Motor neuron (in vitro differentiated cells): ENCODE results near the gene RPS6KC1. TPM values are rescaled to one million over a fixed set of nuclear protein-coding genes. Genes with fewer than 3 reads are reported as not detected.
"Not testable (repeated sequence)": the region's sequence is repeated elsewhere in the genome, so short reads cannot be mapped to it uniquely, and the experiment has no call there.

Experiments
- ATAC-seq, 8 experiments: fragments of 200-7000 bp; cut with Tn5 transposase; replicated peaks in 6 of 8; 2 replicates each; pipeline ENCODE4 v1.8.0; 2021; ENCODE audit warnings: mild to moderate bottlenecking in 8 of 8, moderate library complexity in 8 of 8
- H3K27ac ChIP-seq, 2 donors: fragments of 250-450 bp; sonication (Bioruptor Pico); 2 replicates each; pipeline ENCODE4 v1.9.0; 2021; ENCODE audit warnings: antibody characterized with exemption in 2 of 2, mild to moderate bottlenecking in 2 of 2, moderate library complexity in 1 of 2
- H3K4me1 ChIP-seq, 2 donors: fragments of 250-450 bp; sonication (Bioruptor Pico); replicated peaks in 1 of 2; 2 replicates each; pipeline ENCODE4 v1.6.1; 2021; ENCODE audit warnings: antibody characterized with exemption in 2 of 2, mild to moderate bottlenecking in 2 of 2, moderate library complexity in 1 of 2
- H3K4me3 ChIP-seq, 5 donors: fragments of 250-450 bp; sonication (Bioruptor Pico); 2 replicates each; pipeline ENCODE4 v1.9.0; 2021; ENCODE audit warnings: antibody characterized with exemption in 5 of 5, mild to moderate bottlenecking in 5 of 5, moderate library complexity in 4 of 5
- WGBS, 10 experiments: fragments of 450-650 bp; shearing (Covaris generic); methylation state at CpG; one replicate each; pipeline ENCODE4 v1.0.0; 2022; 5-methylcytosine and 5-hydroxymethylcytosine counted together
- in situ Hi-C, 9 experiments: fragments of 400-800 bp; cut with MboI; loops; one replicate each; pipeline ENCODE4 v1.15.0; 2021; ENCODE audit warnings: low sequenced_read_pairs in 9 of 9, low pct_unique_long_range_greater_than_20kb in 2 of 9; ENCODE audit not compliant: unreplicated experiment in 9 of 9
- total RNA-seq, 8 experiments: library from RNA; unstranded; fragments of 300-600 nt; gene quantifications; 2 replicates each; pipeline versions ENCODE4 v1.2.3 to v1.2.4, GENCODE V29; 2022

Gene RPS6KC1
- total RNA-seq, 8 experiments from 2014 or later, result 25.1 to 51.1 (median 31.1) TPM

DNA sequence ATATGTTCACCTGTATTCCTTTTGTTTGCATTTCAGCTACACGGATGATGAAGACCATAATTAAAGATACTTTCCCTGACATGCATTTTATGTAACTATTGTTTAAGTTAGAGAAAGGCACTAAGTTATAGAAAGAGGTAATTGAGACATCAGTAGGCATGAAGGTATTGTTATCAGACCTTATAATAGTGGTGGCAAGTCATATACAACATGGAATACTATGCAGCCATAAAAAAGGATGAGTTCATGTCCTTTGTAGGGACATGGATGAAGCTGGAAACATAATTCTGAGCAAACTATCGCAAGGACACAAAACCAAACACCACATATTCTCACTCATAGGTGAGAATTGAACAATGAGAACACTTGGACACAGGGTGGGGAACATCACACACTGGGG lies 109.4 kb downstream of the RPS6KC1 start:
- 80 to 100% (median 100%) methylated on average over 1 to 2 of the region's 2 CpGs for WGBS, 10 experiments
- H3K4me3 ChIP-seq, in situ Hi-C loops, H3K27ac ChIP-seq, ATAC-seq, H3K4me1 ChIP-seq: not testable (repeated sequence)

GRCh38 chr1:213162338-213162737 lies 111.3 kb downstream of the RPS6KC1 start:
- Histone ChIP-seq H3K4me3 (no peak overlapping the region), H3K27ac (no peak overlapping the region), H3K4me1 (peaks cover 0 to 4% of the 10 kb centered on the region in 2 donors)
- in situ Hi-C loops, result no loop called here
- ATAC-seq, result no peak
- 29 to 100% (median 95%) methylated on average over 1 to 2 of the region's 2 CpGs; no CpG with 5 or more reads in 4 of the 10 experiments for WGBS, 10 experiments

- 0 to 100% (median 41%) methylated on average over 1 of the region's 1 CpG; no CpG with 5 or more reads in 2 of the 10 experiments for WGBS, 10 experiments
- no peak overlapping the region for H3K4me3 ChIP-seq
- ATAC-seq, result no peak
- no peak overlapping the region for H3K27ac ChIP-seq
- H3K4me1 ChIP-seq, result peaks cover 0 to 4% of the 10 kb centered on the region in 2 donors
- in situ Hi-C loops, result no loop called here
Observed at GRCh38 chr1:213162862-213163261, 111.8 kb downstream of the RPS6KC1 start.

- Histone ChIP-seq H3K4me3 (no peak overlapping the region), H3K4me1 (peaks cover 0 to 4% of the 10 kb centered on the region in 2 donors), H3K27ac (no peak overlapping the region)
- no peak for ATAC-seq
- 54 to 90% (median 78%) methylated on average over 1 to 3 of the region's 3 CpGs; no CpG with 5 or more reads in 1 of the 10 experiments for WGBS, 10 experiments
- in situ Hi-C loops, result no loop called here
Observed at GRCh38 chr1:213163278-213163711, 112.3 kb downstream of the RPS6KC1 start.

- H3K4me3 ChIP-seq, result no peak overlapping the region
- in situ Hi-C loops, result no loop called here
- peaks cover 0 to 4% of the 10 kb centered on the region in 2 donors for H3K4me1 ChIP-seq
- no peak overlapping the region for H3K27ac ChIP-seq
- no peak for ATAC-seq
- 100% methylated on average over 1 to 3 of the region's 3 CpGs; no CpG with 5 or more reads in 3 of the 10 experiments for WGBS, 10 experiments
Observed at GRCh38 chr1:213164561-213164960, 113.5 kb downstream of the RPS6KC1 start.

GRCh38 chr1:213166852-213167251 lies 115.8 kb downstream of the RPS6KC1 start:
- H3K4me1 ChIP-seq, result peaks cover 0 to 4% of the 10 kb centered on the region in 2 donors
- no peak overlapping the region for H3K27ac ChIP-seq
- in situ Hi-C loops, result no loop called here
- no peak overlapping the region for H3K4me3 ChIP-seq
- 36 to 100% (median 77%) methylated on average over 1 to 3 of the region's 3 CpGs; no CpG with 5 or more reads in 3 of the 10 experiments for WGBS, 10 experiments
- ATAC-seq, result no peak

DNA sequence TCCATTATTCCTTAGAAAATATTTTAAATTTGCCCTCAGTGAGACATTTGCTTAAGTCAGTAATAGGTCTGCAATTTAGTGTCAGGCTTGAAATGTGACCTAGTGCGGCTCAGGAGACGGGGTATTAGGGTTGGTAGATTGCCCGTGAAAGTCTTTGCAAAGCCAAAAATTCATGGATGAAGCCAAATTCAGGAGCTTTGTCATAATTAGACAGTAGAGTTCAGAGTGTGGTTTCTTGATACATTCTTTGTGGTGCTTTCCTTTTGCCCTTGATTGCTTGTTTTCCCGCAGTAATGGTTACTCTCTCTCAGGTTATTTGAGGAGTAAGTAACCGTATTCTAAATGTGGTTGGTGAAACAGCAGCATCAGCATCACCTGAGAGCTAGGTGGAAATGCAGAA lies 120.7 kb downstream of the RPS6KC1 start:
- no peak overlapping the region for H3K4me3 ChIP-seq
- WGBS, 10 experiments, result 82 to 100% (median 96%) methylated on average over 1 to 5 of the region's 5 CpGs
- no peak overlapping the region for H3K27ac ChIP-seq
- no peaks in the 10 kb centered on the region for H3K4me1 ChIP-seq
- in situ Hi-C loops, result no loop called here
- no peak for ATAC-seq

DNA sequence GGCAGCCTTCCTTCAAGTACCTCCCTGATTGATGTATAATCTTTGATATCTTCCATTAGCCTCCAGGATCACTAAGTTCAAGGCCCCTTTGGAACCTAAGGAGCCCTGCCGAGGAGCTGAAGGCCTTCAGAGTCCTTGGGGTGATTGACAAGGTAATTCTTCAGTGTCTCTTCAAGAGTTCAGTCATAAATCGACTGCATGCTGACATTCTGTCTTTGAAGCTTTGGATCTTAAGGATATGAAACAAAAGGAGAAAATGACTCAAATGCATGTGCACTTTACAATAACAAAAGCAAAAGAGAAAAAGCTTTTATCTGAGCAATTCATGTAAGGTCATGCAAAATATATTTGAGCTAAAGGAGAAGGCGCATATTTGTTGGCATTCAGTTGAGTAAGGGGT lies 125.3 kb downstream of the RPS6KC1 start:
- Histone ChIP-seq H3K27ac (no peak overlapping the region), H3K4me1 (no peaks in the 10 kb centered on the region), H3K4me3 (no peak overlapping the region)
- WGBS, 10 experiments, result 18 to 100% (median 59%) methylated on average over 1 to 3 of the region's 3 CpGs
- no peak for ATAC-seq
- in situ Hi-C loops, result no loop called here

GRCh38 chr1:213179784-213180183 lies 128.7 kb downstream of the RPS6KC1 start:
- in situ Hi-C loops, result no loop called here
- no peaks in the 10 kb centered on the region for H3K4me1 ChIP-seq
- no peak overlapping the region for H3K4me3 ChIP-seq
- WGBS, 10 experiments, result 65 to 100% (median 90%) methylated on average over 1 to 2 of the region's 2 CpGs
- ATAC-seq, result peak in 1 of 8 experiments; percentile 44
- no peak overlapping the region for H3K27ac ChIP-seq

DNA sequence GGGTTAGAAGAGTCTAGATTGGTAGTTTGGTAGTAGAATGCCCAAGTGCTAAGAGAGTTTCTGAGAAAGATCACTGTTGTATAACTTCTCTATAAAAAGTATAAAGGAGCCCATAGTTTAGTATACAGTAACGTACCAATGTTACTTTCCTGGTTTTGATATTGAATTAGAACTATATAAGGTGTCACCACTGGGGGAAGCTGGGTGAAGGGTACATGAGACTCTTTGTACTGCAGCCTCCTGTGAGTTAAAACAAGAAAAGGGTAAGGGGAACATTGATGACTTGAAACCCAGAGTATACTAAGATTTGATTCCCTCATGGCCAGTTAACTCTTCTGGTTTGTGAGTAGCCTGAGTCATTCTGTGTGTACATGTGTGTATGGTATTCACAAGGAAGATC lies 129.8 kb downstream of the RPS6KC1 start:
- ATAC-seq, result no peak
- 83 to 100% (median 100%) methylated on average over 1 of the region's 1 CpG; no CpG with 5 or more reads in 3 of the 10 experiments for WGBS, 10 experiments
- H3K27ac ChIP-seq, result no peak overlapping the region
- H3K4me1 ChIP-seq, result no peaks in the 10 kb centered on the region
- H3K4me3 ChIP-seq, result no peak overlapping the region
- in situ Hi-C loops, result no loop called here

- no peaks in the 10 kb centered on the region for H3K4me1 ChIP-seq
- H3K27ac ChIP-seq, result no peak overlapping the region
- H3K4me3 ChIP-seq, result no peak overlapping the region
- in situ Hi-C loops, result no loop called here
- 87 to 100% (median 93%) methylated on average over 1 to 3 of the region's 3 CpGs for WGBS, 10 experiments
- ATAC-seq, result no peak
Observed at GRCh38 chr1:213183036-213183672, 132.1 kb downstream of the RPS6KC1 start.

DNA sequence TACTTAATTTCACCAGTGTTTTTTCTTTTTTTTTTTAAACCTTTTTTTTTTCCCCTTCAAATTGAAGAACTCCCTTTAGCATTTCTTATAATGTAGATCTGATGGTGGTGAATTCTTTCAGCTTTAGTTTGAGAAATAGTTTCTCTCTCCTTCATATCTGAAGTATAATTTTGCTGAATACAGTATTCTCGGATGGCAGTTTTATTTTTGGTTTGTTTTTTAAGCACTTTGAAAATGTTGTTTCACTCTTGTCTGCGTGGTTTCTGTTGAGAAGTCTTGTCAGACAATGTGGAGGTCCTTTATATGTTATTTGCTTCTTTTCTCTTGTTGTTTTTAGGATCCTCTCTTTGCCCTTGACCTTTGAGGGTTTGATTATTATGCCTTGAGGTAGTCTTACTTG lies 135.1 kb downstream of the RPS6KC1 start:
- ATAC-seq, result no peak
- in situ Hi-C loops, result no loop called here
- 92 to 100% (median 100%) methylated on average over 1 to 2 of the region's 2 CpGs for WGBS, 10 experiments
- Histone ChIP-seq H3K4me3 (no peak overlapping the region), H3K27ac (no peak overlapping the region), H3K4me1 (no peaks in the 10 kb centered on the region)

GRCh38 chr1:213192026-213192425 lies 141.0 kb downstream of the RPS6KC1 start:
- H3K4me1 ChIP-seq, result no peaks in the 10 kb centered on the region
- 80 to 100% (median 100%) methylated on average over 1 of the region's 1 CpG; no CpG with 5 or more reads in 2 of the 10 experiments for whole genome bisulfite sequencing, 10 experiments
- no peak overlapping the region for H3K27ac ChIP-seq
- no peak overlapping the region for H3K4me3 ChIP-seq
- ATAC-seq, result peak in 1 of 8 experiments; percentile 17
- in situ Hi-C loops, result loop anchor here in 1 of 9 experiments (10.0 kb wide), 1 partner anchor 57 kb away; no protein-coding TSS in a partner anchor

GRCh38 chr1:213194383-213194782 lies 143.3 kb downstream of the RPS6KC1 start:
- Histone ChIP-seq H3K4me3 (no peak overlapping the region), H3K4me1 (no peaks in the 10 kb centered on the region), H3K27ac (no peak overlapping the region)
- WGBS, 10 experiments, result 71 to 100% (median 95%) methylated on average over 1 to 5 of the region's 5 CpGs; no CpG with 5 or more reads in 2 of the 10 experiments
- ATAC-seq, result no peak
- in situ Hi-C loops, result loop anchor here in 1 of 9 experiments (10.0 kb wide), 1 partner anchor 60 kb away; no protein-coding TSS in a partner anchor
